Kidney (tissue), 14 donors: Measurements from ENCODE around the gene KRT10. TPM values are rescaled to one million over a fixed set of nuclear protein-coding genes. Genes with fewer than 3 reads are reported as not detected.

Experiments used
- DNase-seq, 5 donors: peaks; one replicate each; pipeline ENCODE4 v3.0.0-alpha.2; 2013 to 2020
- FAIRE-seq: peaks from 2 replicates; lab custom pipeline; 2012; peaks lifted over from hg19 to GRCh38; lab: Jason Lieb, UNC
- H3K27ac ChIP-seq, 2 donors: one replicate each; pipeline ENCODE4 v1.7.0; 2013; ENCODE audit warnings: low read depth in 2 of 2, low read length in 2 of 2, inconsistent platforms in 1 of 2
- H3K27me3 ChIP-seq: one replicate; pipeline ENCODE4 v1.7.1; 2013; ENCODE audit warnings: low read length, inconsistent platforms; ENCODE audit not compliant: control insufficient read depth, insufficient read depth
- H3K36me3 ChIP-seq, 3 donors: one replicate each; pipeline versions ENCODE4 v1.7.0 to v1.7.1; 2013; ENCODE audit warnings: low read length in 3 of 3, control low read depth in 1 of 3, inconsistent platforms in 1 of 3; ENCODE audit not compliant: insufficient read depth in 3 of 3, control insufficient read depth in 2 of 3
- H3K4me1 ChIP-seq, 3 donors: one replicate each; pipeline versions ENCODE4 v1.7.0 to v1.7.1; 2013; ENCODE audit warnings: low read length in 3 of 3, inconsistent platforms in 1 of 3, low read depth in 1 of 3; ENCODE audit not compliant: control insufficient read depth in 2 of 3, insufficient read depth in 2 of 3
- H3K4me3 ChIP-seq, 3 donors: one replicate each; pipeline versions ENCODE4 v1.7.0 to v1.8.1; 2013; ENCODE audit warnings: low read length in 3 of 3, control low read depth in 1 of 3, inconsistent platforms in 1 of 3
- H3K9ac ChIP-seq, 3 donors: one replicate each; pipeline versions ENCODE4 v1.7.0 to v1.7.1; 2013; ENCODE audit warnings: low read length in 3 of 3, control low read depth in 1 of 3, inconsistent platforms in 1 of 3
- H3K9me3 ChIP-seq, 3 donors: one replicate each; pipeline versions ENCODE4 v1.7.0 to v1.7.1; 2013; ENCODE audit warnings: low read length in 3 of 3, control low read depth in 1 of 3, inconsistent platforms in 1 of 3; ENCODE audit not compliant: control insufficient read depth in 2 of 3, insufficient read depth in 1 of 3
- CTCF ChIP-seq: IDR thresholded peaks from 3 replicates; pipeline ENCODE4 v1.5.1; 2012; ENCODE audit warnings: mild to moderate bottlenecking, moderate library complexity, borderline replicate concordance; ENCODE audit not compliant: insufficient read depth; ENCODE audit errors: extremely low read depth
- intact Hi-C: fragments of 100-400 bp; cut with DNase I; formaldehyde crosslinking; loops from one replicate; pipeline ENCODE4 v1.11.1; 2022
- polyA plus RNA-seq: library from polyadenylated mRNA; stranded (reverse); fragments of 350-450 nt; fragmentation: Illumina TruSeq; extraction: RNeasy Lipid Tissue Mini Kit (QIAGEN cat#74804); gene quantifications from one replicate; pipeline ENCODE4 v1.2.3, GENCODE V29; 2014; ENCODE audit warnings: low read depth, low replicate concordance; ENCODE audit not compliant: insufficient read depth
- total RNA-seq: library from RNA; stranded (reverse); fragmentation: NEBNext Ultra II Directional; extraction: Animal tissue kit (Norgen Biotek cat#: 25700); gene quantifications from one replicate; pipeline ENCODE4 v1.2.1, GENCODE V29; 2021
- donor health status: control.
- donor health status: control.
- donor health status: control.
- donor health status: control.
- donor health status: control.
- donor health status: DM: yes; HTN: yes; CAD: no.
- donor health status: Normal renal cell carcinoma (clear cell type).

Gene KRT10
- total and polyA plus RNA-seq, 2 donors from 2014 or later = 47.9 to 50.9 TPM

GRCh38 chr17:40843242-40843641 lies 20.8 kb upstream of the KRT10 start:
- H3K27me3 ChIP-seq = no peaks in the 10 kb centered on the region
- no peak for DNase-seq
- H3K36me3 ChIP-seq = no peaks in the 10 kb centered on the region
- H3K4me3 ChIP-seq = no peak overlapping the region
- no peak overlapping the region for H3K27ac ChIP-seq
- no peak overlapping the region for H3K9ac ChIP-seq
- no peaks in the 10 kb centered on the region for H3K9me3 ChIP-seq
- no peaks in the 10 kb centered on the region for H3K4me1 ChIP-seq
- no peak for FAIRE-seq
- intact Hi-C loops = no loop called here
- TF ChIP-seq CTCF = no peak

- no peaks in the 10 kb centered on the region for H3K9me3 ChIP-seq
- TF ChIP-seq CTCF = no peak
- H3K9ac ChIP-seq = no peak overlapping the region
- no peaks in the 10 kb centered on the region for H3K36me3 ChIP-seq
- no peak for FAIRE-seq
- no peak overlapping the region for H3K27ac ChIP-seq
- no peaks in the 10 kb centered on the region for H3K27me3 ChIP-seq
- H3K4me1 ChIP-seq = no peaks in the 10 kb centered on the region
- no peak overlapping the region for H3K4me3 ChIP-seq
- intact Hi-C loops = no loop called here
- no peak for DNase-seq
Observed at GRCh38 chr17:40841246-40841645, 18.8 kb upstream of the KRT10 start.

- Histone ChIP-seq H3K9ac (no peak overlapping the region), H3K27ac (no peak overlapping the region), H3K4me1 (no peaks in the 10 kb centered on the region), H3K9me3 (no peaks in the 10 kb centered on the region), H3K4me3 (no peak overlapping the region), H3K36me3 (peaks cover 2 to 6% (median 6%) of the 10 kb centered on the region in 3 donors), H3K27me3 (no peaks in the 10 kb centered on the region)
- DNase-seq = no peak
- intact Hi-C loops = no loop called here
- no peak for FAIRE-seq
- TF ChIP-seq CTCF = no peak
Observed at GRCh38 chr17:40839194-40839593, 16.8 kb upstream of the KRT10 start.

DNA sequence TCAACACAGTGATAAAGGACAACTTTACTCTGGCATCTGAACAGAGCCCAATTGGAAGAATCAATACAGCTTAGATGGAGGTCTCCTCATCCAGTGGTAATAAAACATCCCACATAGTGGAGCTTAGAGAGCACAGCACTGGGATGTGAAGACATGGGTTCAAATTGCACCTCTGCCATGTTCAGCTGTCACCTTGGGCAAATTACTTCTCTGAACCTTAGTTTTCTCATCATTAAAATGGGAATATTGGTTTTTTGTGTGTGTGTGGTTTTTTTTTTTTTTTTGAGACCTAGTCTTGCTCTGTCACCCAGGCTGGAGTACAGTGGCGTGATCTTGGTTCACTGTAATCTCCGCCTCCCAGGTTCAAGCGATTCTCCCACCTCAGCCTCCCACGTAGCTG lies 13.6 kb upstream of the KRT10 start:
- peaks cover 2 to 6% (median 6%) of the 10 kb centered on the region in 3 donors for H3K36me3 ChIP-seq
- no peak for TF ChIP-seq CTCF
- H3K9ac ChIP-seq = no peak overlapping the region
- H3K4me1 ChIP-seq = no peaks in the 10 kb centered on the region
- H3K4me3 ChIP-seq = no peak overlapping the region
- no peaks in the 10 kb centered on the region for H3K9me3 ChIP-seq
- H3K27me3 ChIP-seq = no peaks in the 10 kb centered on the region
- intact Hi-C loops = no loop called here
- H3K27ac ChIP-seq = no peak overlapping the region
- DNase-seq (no peak), FAIRE-seq (no peak)
